Peyer's patch (tissue), 4 donors: ENCODE results near the gene MED13L.

Experiments used
- POLR2A ChIP-seq, 2 donors: fragments of 450-650 bp; IDR thresholded peaks; one replicate each; pipeline ENCODE4 v1.5.1; 2017; ENCODE audit warnings: antibody characterized with exemption in 2 of 2, mild to moderate bottlenecking in 2 of 2, moderate library complexity in 2 of 2
- TF ChIP-seq, protein P1 (sequence below), 6 experiments: fragments of 450-650 bp in 4 of 6; fragments of 200-600 bp in 2 of 6; sonication (generic) in 1 of 6; IDR thresholded peaks; one replicate each; pipeline ENCODE4 v1.5.1; 2017 to 2019; ENCODE audit warnings: antibody characterized with exemption in 6 of 6, mild to moderate bottlenecking in 3 of 6, moderate library complexity in 1 of 6

- TF ChIP-seq, protein P1, sequence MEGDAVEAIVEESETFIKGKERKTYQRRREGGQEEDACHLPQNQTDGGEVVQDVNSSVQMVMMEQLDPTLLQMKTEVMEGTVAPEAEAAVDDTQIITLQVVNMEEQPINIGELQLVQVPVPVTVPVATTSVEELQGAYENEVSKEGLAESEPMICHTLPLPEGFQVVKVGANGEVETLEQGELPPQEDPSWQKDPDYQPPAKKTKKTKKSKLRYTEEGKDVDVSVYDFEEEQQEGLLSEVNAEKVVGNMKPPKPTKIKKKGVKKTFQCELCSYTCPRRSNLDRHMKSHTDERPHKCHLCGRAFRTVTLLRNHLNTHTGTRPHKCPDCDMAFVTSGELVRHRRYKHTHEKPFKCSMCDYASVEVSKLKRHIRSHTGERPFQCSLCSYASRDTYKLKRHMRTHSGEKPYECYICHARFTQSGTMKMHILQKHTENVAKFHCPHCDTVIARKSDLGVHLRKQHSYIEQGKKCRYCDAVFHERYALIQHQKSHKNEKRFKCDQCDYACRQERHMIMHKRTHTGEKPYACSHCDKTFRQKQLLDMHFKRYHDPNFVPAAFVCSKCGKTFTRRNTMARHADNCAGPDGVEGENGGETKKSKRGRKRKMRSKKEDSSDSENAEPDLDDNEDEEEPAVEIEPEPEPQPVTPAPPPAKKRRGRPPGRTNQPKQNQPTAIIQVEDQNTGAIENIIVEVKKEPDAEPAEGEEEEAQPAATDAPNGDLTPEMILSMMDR (IDR thresholded peaks at IDR 0.05), result no peak
- TF ChIP-seq POLR2A (IDR thresholded peaks at IDR 0.05), result no peak
Measured at GRCh38 chr12:116297224-116297834, 19.8 kb upstream of the MED13L start.
